ENCODE data around the gene FOXD4. TPM values are rescaled to one million over a fixed set of nuclear protein-coding genes. Genes with fewer than 3 reads are reported as not detected.

FOXD4 gene
- total RNA-seq, 1 donor from 2014 or later, result 0.50 TPM

Other genes starting within 250 kb of the FOXD4 start
- gene WASHC1, start 89.0 kb downstream of the FOXD4 start, total RNA-seq, result 25.4 and 26.1 TPM in 2 replicates
- 33.8 and 38.7 TPM in 2 replicates for gene ZNG1A, start 60.6 kb upstream of the FOXD4 start, total RNA-seq
- 5.7 and 8.3 TPM in 2 replicates for gene DOCK8, start 96.4 kb upstream of the FOXD4 start, total RNA-seq

All from progenitor cell of endocrine pancreas (in vitro differentiated cells).